HG03064 (cell line): ENCODE measurements around the gene APBA2.
"Not testable (repeated sequence)": the region's sequence is repeated elsewhere in the genome, so short reads cannot be mapped to it uniquely, and the experiment has no call there.

Source experiments
- ATAC-seq: cut with Tn5 transposase; IDR thresholded peaks from one replicate; pipeline ENCODE4 v1.9.1; 2021; ENCODE audit warnings: low read depth; ENCODE audit not compliant: unreplicated experiment

The APBA2 gene

GRCh38 chr15:29094711-29095110, 208.9 kb downstream of the APBA2 start:
- ATAC-seq = no peak

- ATAC-seq = no peak
Measured at GRCh38 chr15:29095746-29096145, 210.0 kb downstream of the APBA2 start.

- no peak for ATAC-seq
Measured at GRCh38 chr15:29097168-29097567, 211.4 kb downstream of the APBA2 start.

DNA sequence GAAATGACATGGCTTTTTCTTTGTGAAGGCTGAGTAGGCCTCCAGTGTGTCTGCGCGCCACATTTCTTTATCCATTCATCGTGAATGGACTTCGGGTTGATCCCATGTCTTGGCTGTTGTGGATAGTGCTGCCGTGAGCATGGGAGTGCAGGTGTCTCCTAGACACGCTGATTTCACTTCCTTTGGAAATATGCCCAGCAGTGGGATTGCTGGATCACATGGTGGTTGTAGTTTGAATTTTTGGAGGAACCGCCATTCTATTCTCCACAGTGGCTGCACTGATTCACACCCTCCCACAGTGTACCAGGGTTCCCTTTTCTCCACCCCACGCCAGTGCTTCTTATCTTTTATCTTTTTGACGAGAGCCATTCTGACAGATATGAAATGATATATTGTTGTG, 212.2 kb downstream of the APBA2 start:
- ATAC-seq = no peak

DNA sequence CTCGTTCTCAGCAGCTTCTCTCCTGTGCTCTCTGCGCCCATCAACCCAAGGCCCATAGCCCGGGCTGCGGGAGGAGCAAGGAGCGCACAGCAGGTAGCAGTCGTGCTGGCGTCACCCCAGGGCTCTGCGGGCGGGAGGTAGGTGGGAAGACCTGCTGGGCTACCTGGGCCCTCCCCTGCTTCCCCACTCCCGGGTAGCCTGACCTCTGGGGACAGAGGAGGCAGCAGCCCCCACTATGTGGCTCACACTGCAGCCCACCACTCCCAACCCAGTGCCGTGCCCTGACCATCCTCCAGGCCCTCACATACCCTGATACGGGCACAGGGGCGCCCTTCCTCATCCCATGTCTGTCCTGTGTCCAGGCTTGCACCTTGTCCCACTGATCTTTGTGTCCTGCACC, 212.9 kb downstream of the APBA2 start:
- no peak for ATAC-seq

DNA sequence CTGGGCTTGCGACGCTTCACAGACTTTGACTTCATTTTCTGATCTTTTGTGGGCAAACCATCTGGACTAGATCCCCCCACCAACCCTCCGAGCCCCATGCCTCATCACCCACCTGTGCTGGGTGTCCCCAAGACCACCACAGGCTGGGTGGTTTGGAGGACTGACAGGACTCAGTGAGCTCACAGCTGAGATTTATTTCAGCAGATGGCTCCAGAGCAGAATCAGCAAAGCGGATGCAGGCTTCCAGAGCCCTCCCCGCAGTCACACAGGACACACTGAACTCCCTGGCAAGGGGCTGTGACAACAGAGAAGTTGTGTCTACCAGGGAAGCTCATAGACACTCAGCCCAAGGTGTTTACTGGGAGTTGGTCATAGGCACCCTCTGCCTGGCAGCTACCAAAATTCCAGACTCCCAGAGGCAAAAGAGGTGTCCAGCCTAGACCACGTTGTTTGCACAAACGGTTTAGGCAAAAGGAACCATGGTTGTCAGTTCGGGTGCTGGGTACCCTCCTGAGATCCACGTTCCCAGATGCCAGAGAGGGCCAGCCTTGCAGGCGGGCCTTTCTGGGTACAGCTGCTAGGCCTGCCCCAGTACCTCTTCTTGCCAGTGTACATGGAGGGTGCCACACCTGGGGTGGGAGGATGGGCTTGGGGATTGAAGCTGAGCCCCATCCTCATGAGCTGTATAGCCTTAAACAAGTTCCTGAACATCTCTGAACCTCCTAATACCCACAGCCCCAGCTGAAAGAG, 213.5 kb downstream of the APBA2 start:
- ATAC-seq = no peak

GRCh38 chr15:29100486-29101000, 214.8 kb downstream of the APBA2 start:
- no peak for ATAC-seq

- no peak for ATAC-seq
Measured at GRCh38 chr15:29101491-29101890, 215.7 kb downstream of the APBA2 start.

- not testable (repeated sequence) for ATAC-seq
Measured at GRCh38 chr15:29102173-29102794, 216.5 kb downstream of the APBA2 start.

DNA sequence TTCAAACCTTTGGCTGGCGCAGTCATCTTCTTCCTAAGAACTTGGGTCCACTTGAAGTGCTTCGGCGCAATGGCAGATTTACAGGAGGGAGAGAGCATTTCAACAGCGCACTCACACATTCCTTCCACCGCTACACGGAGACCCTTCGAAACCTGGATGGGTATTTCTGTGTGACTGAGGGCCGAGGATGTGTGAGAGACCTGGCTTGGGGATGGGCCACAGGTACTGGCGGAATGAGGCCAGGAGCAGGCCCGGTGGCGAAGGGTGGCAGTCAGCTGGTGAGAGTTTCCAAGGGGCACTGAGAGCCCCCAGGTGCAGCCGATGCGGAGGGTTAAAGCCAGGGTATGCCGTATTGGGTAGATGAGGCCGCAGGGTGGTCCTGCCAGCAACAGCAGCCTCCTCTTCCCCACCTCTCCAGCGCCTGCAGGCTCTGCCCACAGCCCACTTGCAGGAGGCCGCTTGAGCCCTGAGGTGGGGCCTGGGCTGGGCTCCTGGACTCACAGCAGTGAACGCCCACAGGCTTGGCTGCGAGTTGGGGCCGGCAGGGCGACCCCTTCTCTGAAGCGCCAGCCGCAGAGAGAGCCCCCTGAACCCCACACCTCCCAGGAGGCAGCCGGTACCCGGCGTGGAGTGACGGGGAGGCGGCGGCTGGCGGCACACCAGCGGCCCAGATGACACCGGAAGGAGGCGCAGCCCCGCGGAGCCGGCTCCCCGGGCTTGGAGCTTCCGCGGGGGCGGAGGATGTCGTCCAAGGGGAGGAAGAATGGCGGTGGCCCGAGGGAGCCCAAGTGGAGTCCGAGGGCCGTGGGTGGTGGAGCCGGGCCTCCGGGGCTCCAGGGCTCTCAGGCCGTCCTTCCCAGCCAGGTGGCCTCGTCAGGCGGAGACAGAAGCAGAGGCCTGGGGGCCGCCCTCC, 217.4 kb downstream of the APBA2 start:
- no peak for ATAC-seq

DNA sequence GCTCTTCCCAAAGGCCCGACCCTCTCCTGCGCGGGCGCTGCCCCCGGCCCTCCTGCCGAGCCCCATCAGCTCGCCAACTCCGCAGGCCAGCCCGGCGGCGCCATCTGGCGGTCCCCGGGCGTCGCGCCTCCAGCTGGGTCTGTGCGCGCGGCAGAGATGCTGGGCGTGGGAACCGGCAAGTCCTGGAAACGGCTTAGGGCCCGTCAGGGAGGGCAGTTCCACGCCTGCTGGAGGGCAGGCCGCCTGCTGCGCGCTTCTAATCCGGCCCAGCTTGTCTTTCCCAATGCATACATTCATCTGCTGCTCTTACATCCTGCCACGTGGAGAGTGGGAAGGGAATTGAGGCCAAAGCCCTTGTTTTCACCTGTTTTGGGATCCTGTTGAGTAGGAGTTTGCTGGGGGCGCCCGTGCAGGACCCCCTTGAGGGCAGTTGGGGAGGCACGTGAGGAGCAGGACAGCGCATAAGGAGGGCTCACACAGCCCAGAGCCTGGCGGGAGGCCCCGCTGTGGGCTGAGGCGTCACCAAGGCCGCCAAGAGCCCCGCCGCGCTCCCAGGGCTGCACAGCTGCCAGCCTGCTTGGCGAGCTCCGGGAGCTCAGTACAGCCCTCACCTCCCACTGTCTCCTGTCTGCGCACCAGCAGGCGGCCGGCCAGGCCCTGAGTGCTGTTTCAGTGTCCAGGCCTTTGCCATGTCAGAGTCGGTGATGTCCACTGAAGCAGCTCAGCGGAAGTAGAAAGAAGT, 218.2 kb downstream of the APBA2 start:
- ATAC-seq = no peak

- no peak for ATAC-seq
Measured at GRCh38 chr15:29104566-29104880, 218.7 kb downstream of the APBA2 start.

DNA sequence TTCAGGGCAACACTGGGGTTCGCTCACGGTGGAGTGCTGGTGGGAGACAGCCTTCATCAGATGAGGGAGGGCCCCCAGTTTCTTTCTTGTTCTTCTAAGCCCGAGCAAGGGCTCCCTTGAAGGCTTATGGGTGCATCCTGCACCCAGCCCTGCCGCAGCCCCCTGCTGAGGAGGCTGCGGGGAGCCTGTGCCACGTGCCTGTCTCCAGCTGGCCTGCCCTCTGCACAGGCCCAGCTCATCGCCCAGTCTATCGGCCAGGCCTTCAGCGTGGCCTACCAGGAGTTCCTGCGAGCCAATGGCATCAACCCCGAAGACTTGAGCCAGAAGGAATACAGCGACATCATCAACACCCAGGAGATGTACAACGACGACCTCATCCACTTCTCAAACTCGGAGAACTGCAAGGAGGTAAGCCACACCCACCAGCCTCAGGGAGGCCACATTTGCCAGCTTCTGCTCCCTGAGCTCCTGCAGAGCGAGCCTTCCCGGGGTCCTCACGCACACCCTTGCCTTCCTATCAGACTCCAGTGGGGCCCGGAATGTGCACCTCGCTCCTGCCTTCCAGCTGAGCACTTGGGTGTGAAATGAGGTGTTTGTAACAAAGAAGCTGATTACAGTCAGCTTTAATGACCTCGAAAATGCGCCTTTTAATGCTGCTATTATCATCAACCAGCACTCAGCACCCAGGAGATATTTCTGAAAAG, 219.5 kb downstream of the APBA2 start:
- no peak for ATAC-seq

GRCh38 chr15:29106116-29106515, 220.3 kb downstream of the APBA2 start:
- no peak for ATAC-seq

DNA sequence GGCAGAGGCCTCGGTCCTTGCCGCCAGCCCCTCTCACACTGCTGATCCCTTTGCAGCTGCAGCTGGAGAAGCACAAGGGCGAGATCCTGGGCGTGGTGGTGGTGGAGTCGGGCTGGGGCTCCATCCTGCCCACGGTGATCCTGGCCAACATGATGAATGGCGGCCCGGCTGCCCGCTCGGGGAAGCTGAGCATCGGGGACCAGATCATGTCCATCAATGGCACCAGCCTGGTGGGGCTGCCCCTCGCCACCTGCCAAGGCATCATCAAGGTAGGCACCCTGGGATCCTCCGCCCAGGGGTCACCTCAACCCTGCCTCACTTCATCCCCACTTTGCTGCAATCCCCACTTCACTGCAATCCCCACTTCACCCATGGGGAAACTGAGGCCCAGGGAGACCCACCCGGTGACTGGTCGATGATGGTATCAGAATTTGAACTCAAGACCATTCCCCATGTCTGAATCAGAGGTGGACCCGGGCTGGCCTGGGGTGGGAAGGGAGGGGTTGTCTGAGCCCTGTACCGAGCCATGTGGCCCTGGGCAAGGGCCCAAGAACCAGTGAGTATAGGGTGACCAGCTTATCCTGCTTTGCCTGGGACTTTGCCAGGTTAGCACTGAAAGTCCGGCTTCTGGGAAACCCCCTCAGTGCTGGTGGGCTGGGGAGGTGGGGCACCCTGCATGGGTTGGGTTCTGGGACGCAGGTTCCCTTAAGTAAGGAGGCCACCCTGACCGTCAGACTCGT, 220.9 kb downstream of the APBA2 start:
- ATAC-seq = no peak

DNA sequence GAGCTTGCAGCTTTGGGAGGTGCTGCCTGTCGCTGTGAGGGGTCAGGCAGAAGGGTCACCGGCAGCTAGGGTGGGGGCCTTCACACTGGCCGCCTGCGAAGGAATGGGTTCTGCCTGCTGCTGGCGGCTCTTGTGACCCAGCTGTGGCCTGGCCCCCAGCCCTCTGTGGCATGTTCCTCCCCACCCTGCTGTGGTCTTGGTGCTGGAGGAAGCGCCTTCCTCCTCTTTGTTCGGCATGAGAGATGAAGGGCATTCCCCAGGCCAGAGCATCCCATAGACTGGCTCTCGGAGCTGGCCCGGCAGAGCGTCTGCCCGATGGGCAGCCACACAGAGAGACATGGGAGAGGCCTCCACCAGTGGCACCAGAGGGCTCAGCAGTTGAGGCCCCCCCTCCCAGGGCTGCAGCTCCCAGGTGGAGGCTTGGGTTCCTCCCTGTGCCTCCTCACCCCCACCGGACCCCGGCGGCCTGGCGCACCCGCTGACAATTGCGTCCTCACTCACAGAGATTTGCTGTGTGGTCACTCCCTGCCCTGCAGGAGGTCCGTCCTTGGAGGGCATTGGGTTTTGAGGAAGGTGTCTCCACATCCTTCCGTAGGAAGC, 221.6 kb downstream of the APBA2 start:
- no peak for ATAC-seq

DNA sequence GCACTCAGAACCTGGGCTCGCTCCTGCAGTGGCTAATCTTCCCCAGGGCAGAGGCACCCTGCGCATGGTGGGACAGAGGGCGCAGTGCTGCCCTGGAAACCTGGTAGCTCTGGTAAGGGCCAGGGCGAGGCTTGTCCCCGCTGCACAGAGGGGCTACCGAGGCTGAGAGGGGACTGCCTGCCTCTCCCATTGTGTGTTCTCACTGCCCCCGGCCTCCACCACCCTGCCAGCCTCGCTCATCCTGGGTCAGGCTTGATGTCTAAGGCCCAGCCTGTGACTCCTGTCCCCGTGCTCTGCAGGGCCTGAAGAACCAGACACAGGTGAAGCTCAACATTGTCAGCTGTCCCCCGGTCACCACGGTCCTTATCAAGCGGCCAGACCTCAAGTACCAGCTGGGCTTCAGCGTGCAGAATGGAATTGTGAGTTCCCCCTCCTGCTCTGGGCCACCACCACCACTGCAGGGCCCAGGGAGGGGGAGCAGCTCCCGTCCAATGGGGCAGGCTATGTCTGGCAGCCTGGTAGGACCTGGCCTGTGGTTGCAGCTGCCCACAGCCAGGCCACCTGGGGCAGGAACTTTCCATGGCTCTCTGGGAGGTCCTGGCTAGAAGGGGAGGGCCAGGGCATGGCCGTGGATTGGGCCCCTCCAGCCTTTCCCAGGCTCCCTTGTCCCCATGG, 222.3 kb downstream of the APBA2 start:
- no peak for ATAC-seq

DNA sequence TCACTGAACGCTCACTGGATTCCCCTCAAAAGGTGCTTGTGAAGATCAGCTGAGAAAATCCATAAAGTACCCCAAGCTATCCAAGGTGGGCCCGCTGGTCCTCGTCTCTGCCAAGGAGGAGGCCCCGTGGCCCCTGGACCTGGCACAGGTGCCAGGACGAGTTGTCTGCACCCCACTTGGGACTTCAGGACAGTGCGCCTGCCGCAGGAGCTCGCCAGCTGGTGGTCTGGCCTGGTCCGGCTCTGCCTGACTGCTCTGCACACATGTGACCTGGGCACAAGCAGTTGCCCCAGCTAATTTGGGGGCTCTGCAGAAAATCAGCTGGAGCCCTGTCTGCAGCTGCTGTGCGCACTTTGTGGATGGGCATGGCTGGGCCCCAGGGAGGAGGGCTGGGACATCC, 224.0 kb downstream of the APBA2 start:
- ATAC-seq = no peak
